GM10266 (cell line): ENCODE results near the gene FCRL3.

Source experiments
- DNase-seq: peaks from one replicate; pipeline ENCODE4 v3.0.0; 2012; ENCODE audit errors: extremely low spot score
- TF ChIP-seq, protein P1 (sequence below): IDR thresholded peaks from 2 replicates; pipeline ENCODE4 v1.5.1; 2012; ENCODE audit warnings: mild to moderate bottlenecking, low read depth; ENCODE audit not compliant: control insufficient read depth, insufficient read depth; ENCODE audit errors: missing control alignments

FCRL3 gene

DNA sequence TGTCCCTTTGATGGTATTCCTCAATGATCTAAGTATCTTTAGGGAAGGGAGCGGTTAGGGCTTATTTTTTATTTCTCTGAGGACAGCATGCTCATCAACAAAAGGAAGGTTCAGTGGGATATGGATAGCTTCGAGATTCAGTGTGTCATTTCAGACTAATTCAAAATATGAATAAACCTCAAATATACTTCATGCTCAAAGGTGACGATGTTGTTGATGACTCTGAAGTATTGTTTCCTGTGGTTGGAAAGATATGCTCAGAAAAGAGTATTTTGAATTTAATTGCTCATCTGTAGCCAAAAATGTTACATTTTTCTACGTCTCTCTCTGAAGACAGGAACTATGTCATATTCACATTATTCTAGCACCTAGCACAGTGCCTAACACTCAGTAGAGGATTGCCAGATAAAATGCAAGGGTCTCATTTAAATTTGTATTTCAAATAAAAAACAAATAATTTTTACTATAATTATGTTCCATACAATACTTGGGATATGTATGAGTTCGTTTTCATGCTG, 1.8 kb upstream of the FCRL3 start:
- DNase-seq = no peak
- TF ChIP-seq, protein P1, sequence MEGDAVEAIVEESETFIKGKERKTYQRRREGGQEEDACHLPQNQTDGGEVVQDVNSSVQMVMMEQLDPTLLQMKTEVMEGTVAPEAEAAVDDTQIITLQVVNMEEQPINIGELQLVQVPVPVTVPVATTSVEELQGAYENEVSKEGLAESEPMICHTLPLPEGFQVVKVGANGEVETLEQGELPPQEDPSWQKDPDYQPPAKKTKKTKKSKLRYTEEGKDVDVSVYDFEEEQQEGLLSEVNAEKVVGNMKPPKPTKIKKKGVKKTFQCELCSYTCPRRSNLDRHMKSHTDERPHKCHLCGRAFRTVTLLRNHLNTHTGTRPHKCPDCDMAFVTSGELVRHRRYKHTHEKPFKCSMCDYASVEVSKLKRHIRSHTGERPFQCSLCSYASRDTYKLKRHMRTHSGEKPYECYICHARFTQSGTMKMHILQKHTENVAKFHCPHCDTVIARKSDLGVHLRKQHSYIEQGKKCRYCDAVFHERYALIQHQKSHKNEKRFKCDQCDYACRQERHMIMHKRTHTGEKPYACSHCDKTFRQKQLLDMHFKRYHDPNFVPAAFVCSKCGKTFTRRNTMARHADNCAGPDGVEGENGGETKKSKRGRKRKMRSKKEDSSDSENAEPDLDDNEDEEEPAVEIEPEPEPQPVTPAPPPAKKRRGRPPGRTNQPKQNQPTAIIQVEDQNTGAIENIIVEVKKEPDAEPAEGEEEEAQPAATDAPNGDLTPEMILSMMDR = no peak

- TF ChIP-seq, protein P1 = no peak
- DNase-seq = no peak
These were observed 264 bp downstream of the FCRL3 start for GRCh38 chr1:157700305-157700704.

GRCh38 chr1:157697781-157698569, 2.6 kb downstream of the FCRL3 start:
- no peak for DNase-seq
- TF ChIP-seq, protein P1 = no peak

- TF ChIP-seq, protein P1 = no peak
- no peak for DNase-seq
These were observed 3.5 kb downstream of the FCRL3 start for GRCh38 chr1:157696966-157697628.

- TF ChIP-seq, protein P1 = no peak
- DNase-seq = no peak
These were observed 5.2 kb downstream of the FCRL3 start for GRCh38 chr1:157695417-157695816.

DNA sequence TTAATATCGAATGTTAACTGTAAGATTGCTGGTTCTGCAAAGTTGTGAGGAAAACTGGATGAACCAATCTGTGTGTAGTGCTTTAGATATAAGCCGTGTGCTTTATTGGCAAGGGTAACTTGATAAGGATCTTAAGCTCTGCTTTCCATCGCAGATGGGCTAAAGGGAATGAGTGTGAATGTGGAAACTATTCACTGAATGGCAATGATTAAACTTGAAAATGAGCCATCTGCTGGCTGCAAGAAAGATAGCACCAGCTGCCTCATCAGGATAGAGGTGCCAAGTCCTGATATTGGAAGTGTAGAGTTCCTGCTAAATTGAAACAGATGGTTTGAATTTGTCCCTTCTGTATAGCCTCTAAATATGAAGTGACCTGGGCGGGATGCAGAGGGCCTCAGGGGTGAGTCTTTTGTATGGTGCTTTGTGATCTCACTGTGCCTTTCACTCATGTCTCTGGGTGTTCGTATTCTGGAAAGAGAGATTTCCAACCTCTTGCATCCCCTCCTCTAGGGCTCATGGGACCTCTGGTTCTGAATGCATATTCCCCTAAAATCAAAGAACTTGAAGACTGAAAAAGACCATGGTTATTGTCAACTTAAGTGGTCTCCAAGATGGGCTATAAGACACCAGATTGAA, 9.2 kb downstream of the FCRL3 start:
- DNase-seq = peak; percentile 30

More for the DNA sequence above, 9.2 kb downstream of the FCRL3 start:
- TF ChIP-seq, protein P1 = peak; percentile 72
